IMR-90 (cell line): ENCODE data around the gene LRRN2. TPM values are rescaled to one million over a fixed set of nuclear protein-coding genes. Genes with fewer than 3 reads are reported as not detected.

Experiments used
- ATAC-seq: fragments of 200-7000 bp; cut with Tn5 transposase; 2 replicates; pipeline ENCODE4 v1.9.1; 2020; ENCODE audit warnings: low read depth, mild to moderate bottlenecking, moderate library complexity
- BruUV-seq: library from RNA; stranded (reverse); fragments of 400-500 nt; replicated peaks from 2 replicates; lab custom pipeline; 2021; lab: Mats Ljungman, UMichigan
- CTCF ChIA-PET: fragments of 300-600 bp; formaldehyde crosslinking; extraction: SDS; loops from one replicate; lab custom pipeline; 2021; ENCODE audit warnings: antibody characterized with exemption; lab: Yijun Ruan, JAX
- POLR2A ChIA-PET: fragments of 300-600 bp; sonication (Branson Sonifier 250); formaldehyde crosslinking; loops from one replicate; lab custom pipeline; 2022; ENCODE audit warnings: antibody characterized with exemption; ENCODE audit not compliant: unreplicated experiment; lab: Charles Lee
- DNase-seq: peaks from one replicate; pipeline ENCODE4 v3.0.0; 2013
- H2AFZ ChIP-seq: replicated peaks from 2 replicates; pipeline ENCODE3; 2013; ENCODE audit warnings: low read length, mild to moderate bottlenecking; ENCODE audit not compliant: poor library complexity
- H2AK5ac ChIP-seq: 2 replicates; pipeline ENCODE4 v1.6.1; 2013; ENCODE audit warnings: low read depth, low read length, inconsistent platforms
- H2AK9ac ChIP-seq: replicated peaks from 2 replicates; pipeline ENCODE3; 2013; ENCODE audit warnings: mild to moderate bottlenecking, low read depth, low read length, moderate library complexity; ENCODE audit not compliant: poor library complexity
- H2BK120ac ChIP-seq: 2 replicates; pipeline ENCODE4 v1.6.1; 2013; ENCODE audit warnings: low read depth, low read length, inconsistent platforms
- H2BK15ac ChIP-seq: 3 replicates; pipeline ENCODE4 v1.6.1; 2013; ENCODE audit warnings: low read depth, low read length, inconsistent platforms
- H2BK20ac ChIP-seq: 2 replicates; pipeline ENCODE4 v1.6.1; 2013; ENCODE audit warnings: low read depth, mild to moderate bottlenecking, inconsistent platforms, low read length, moderate library complexity
- H2BK5ac ChIP-seq: 2 replicates; pipeline ENCODE4 v1.6.1; 2013; ENCODE audit warnings: mild to moderate bottlenecking, low read depth, low read length, inconsistent platforms; ENCODE audit not compliant: poor library complexity, severe bottlenecking
- H3K14ac ChIP-seq: replicated peaks from 2 replicates; pipeline ENCODE4 v1.6.1; 2013; ENCODE audit warnings: low read depth, low read length, inconsistent platforms
- H3K18ac ChIP-seq: 2 replicates; pipeline ENCODE4 v1.6.1; 2013; ENCODE audit warnings: low read depth, low read length, control low read depth
- H3K23ac ChIP-seq: 2 replicates; pipeline ENCODE4 v1.6.1; 2013; ENCODE audit warnings: low read depth, low read length, inconsistent platforms
- H3K27ac ChIP-seq: 2 replicates; pipeline ENCODE4 v1.5.1; 2013; ENCODE audit warnings: mild to moderate bottlenecking, control low read depth, low read length; ENCODE audit not compliant: insufficient read depth
- H3K27me3 ChIP-seq: 2 replicates; pipeline ENCODE4 v1.6.1; 2013; ENCODE audit warnings: low read length; ENCODE audit not compliant: control insufficient read depth, insufficient read depth
- H3K36me3 ChIP-seq: 2 replicates; pipeline ENCODE4 v1.6.1; 2013; ENCODE audit warnings: low read length, mixed read lengths; ENCODE audit not compliant: control insufficient read depth, insufficient read depth
- H3K4ac ChIP-seq: 2 replicates; pipeline ENCODE4 v1.6.1; 2013; ENCODE audit warnings: low read depth, low read length, inconsistent platforms
- H3K4me1 ChIP-seq: 2 replicates; pipeline ENCODE4 v1.6.1; 2013; ENCODE audit warnings: low read length, mixed read lengths; ENCODE audit not compliant: control insufficient read depth, insufficient read depth
- H3K4me2 ChIP-seq: 2 replicates; pipeline ENCODE4 v1.6.1; 2013; ENCODE audit warnings: low read depth, mild to moderate bottlenecking, control low read depth, low read length, moderate library complexity
- H3K4me3 ChIP-seq: 2 replicates; pipeline ENCODE4 v1.5.1; 2013; ENCODE audit warnings: low read depth, mild to moderate bottlenecking, control low read depth, low read length, moderate library complexity; ENCODE audit not compliant: insufficient read depth
- H3K56ac ChIP-seq: 2 replicates; pipeline ENCODE4 v1.6.1; 2013; ENCODE audit warnings: low read length, inconsistent platforms; ENCODE audit not compliant: insufficient read depth; ENCODE audit errors: extremely low read depth
- H3K79me1 ChIP-seq, 2 experiments: 2 replicates each; pipeline ENCODE4 v1.6.1; 2013; ENCODE audit warnings: low read length in 2 of 2, inconsistent platforms in 1 of 2, low read depth in 1 of 2
- H3K9ac ChIP-seq: 2 replicates; pipeline ENCODE4 v1.6.1; 2013; ENCODE audit warnings: low read depth, low read length, control low read depth
- H3K9me1 ChIP-seq: 2 replicates; pipeline ENCODE4 v1.6.1; 2013; ENCODE audit warnings: low read length, inconsistent platforms; ENCODE audit not compliant: insufficient read depth
- H3K9me3 ChIP-seq: 2 replicates; pipeline ENCODE4 v1.6.1; 2013; ENCODE audit warnings: low read length; ENCODE audit not compliant: control insufficient read depth, insufficient read depth
- H4K20me1 ChIP-seq: 2 replicates; pipeline ENCODE4 v1.6.1; 2013; ENCODE audit warnings: low read length, inconsistent platforms; ENCODE audit not compliant: insufficient read depth
- H4K5ac ChIP-seq: 2 replicates; pipeline ENCODE4 v1.6.1; 2013; ENCODE audit warnings: mild to moderate bottlenecking, low read depth, low read length, control low read depth
- H4K8ac ChIP-seq, 2 experiments: 2 replicates each; pipeline ENCODE4 v1.6.1; 2013; ENCODE audit warnings: low read depth in 2 of 2, low read length in 2 of 2, control low read depth in 1 of 2, inconsistent platforms in 1 of 2
- H4K91ac ChIP-seq: 2 replicates; pipeline ENCODE4 v1.6.1; 2013; ENCODE audit warnings: low read depth, low read length, inconsistent platforms; ENCODE audit not compliant: insufficient read depth
- ELK1 ChIP-seq: fragments of 150-350 bp; IDR thresholded peaks from 2 replicates; pipeline ENCODE4 v1.6.1; 2016; ENCODE audit warnings: low read depth, mild to moderate bottlenecking, low read length, moderate library complexity, borderline replicate concordance
- MAFK ChIP-seq: IDR thresholded peaks from 2 replicates; pipeline ENCODE4 v1.6.1; 2012; ENCODE audit warnings: low read depth, low read length, improper control_type of control experiment
- RAD21 ChIP-seq: IDR thresholded peaks from 2 replicates; pipeline ENCODE4 v1.6.1; 2012; ENCODE audit warnings: low read length, improper control_type of control experiment
- RFX5 ChIP-seq: IDR thresholded peaks from 2 replicates; pipeline ENCODE4 v1.8.0; 2012; ENCODE audit warnings: low read depth, mild to moderate bottlenecking, low read length, moderate library complexity
- SMC3 ChIP-seq: fragments of 150-350 bp; IDR thresholded peaks from 2 replicates; pipeline ENCODE4 v1.6.1; 2016; ENCODE audit warnings: low read depth, mild to moderate bottlenecking, antibody characterized with exemption, low read length, moderate library complexity
- WGBS, 2 experiments: methylation state at CpG; one replicate each; pipeline versions ENCODE4 v1.1.5 to v1.1.7; 2013; ENCODE audit warnings: missing lambda C conversion rate in 2 of 2; ENCODE audit not compliant: insufficient read length in 1 of 2; ENCODE audit errors: extremely low coverage in 2 of 2; 5-methylcytosine and 5-hydroxymethylcytosine counted together
- dilution Hi-C: fragments of 300-500 bp; cut with HindIII; formaldehyde crosslinking; loops from one replicate; pipeline ENCODE4 v1.14.3; 2018; ENCODE audit warnings: low sequenced_read_pairs; ENCODE audit not compliant: unreplicated experiment
- in situ Hi-C: fragments of 300-500 bp; cut with MboI; formaldehyde crosslinking; loops from 3 replicates; pipeline ENCODE4 v1.14.3; 2019; ENCODE audit warnings: low sequenced_read_pairs, inconsistent platforms, mixed read lengths
- intact Hi-C: fragments of 100-400 bp; cut with micrococcal nuclease; formaldehyde crosslinking; loops from 2 replicates; pipeline ENCODE4 v1.10.0; 2022
- polyA plus RNA-seq, 3 experiments: library from polyadenylated mRNA; depleted of rRNA; stranded (reverse); fragments of >200 nt; gene quantifications; 2 replicates each; pipeline ENCODE4 v1.2.3, GENCODE V29; 2012; ENCODE audit warnings: low replicate concordance in 1 of 3
- total RNA-seq: library from RNA; depleted of rRNA; stranded (reverse); fragments of >200 nt; gene quantifications from 2 replicates; pipeline ENCODE4 v1.2.3, GENCODE V29; 2012

The LRRN2 gene
- total and polyA plus RNA-seq, 2 of the 4 experiments (the other 2 are of a cell fraction): not detected

- Histone ChIP-seq H2AK9ac (no peak overlapping the region), H3K79me1 (no peaks in the 10 kb centered on the region), H3K23ac (no peak overlapping the region), H3K4me1 (no peaks in the 10 kb centered on the region), H3K9me1 (no peaks in the 10 kb centered on the region), H2BK20ac (no peak overlapping the region), H3K4ac (no peak overlapping the region), H3K4me2 (no peak overlapping the region), H3K9me3 (no peaks in the 10 kb centered on the region), H3K56ac (no peak overlapping the region), H2AK5ac (no peak overlapping the region), H2BK5ac (no peak overlapping the region), H3K27ac (no peak overlapping the region), H2BK120ac (no peak overlapping the region), H4K5ac (no peak overlapping the region), H4K91ac (no peak overlapping the region), H3K36me3 (no peaks in the 10 kb centered on the region), H3K18ac (no peak overlapping the region), H3K9ac (no peak overlapping the region), H3K14ac (no peak overlapping the region), H4K8ac (no peak overlapping the region), H3K4me3 (no peak overlapping the region), H3K27me3 (peaks cover 23% of the 10 kb centered on the region), H2BK15ac (no peak overlapping the region), H4K20me1 (no peaks in the 10 kb centered on the region), H2AFZ (no peak overlapping the region)
- TF ChIP-seq MAFK (no peak), ELK1 (no peak), RFX5 (no peak), RAD21 (no peak), SMC3 (no peak)
- WGBS, 2 experiments: 63% methylated on average over 5 of the region's 15 CpGs; no CpG with 5 or more reads in 1 of the 2 experiments
- no TSS peak for BruUV-seq
- dilution Hi-C loops (no loop called here), intact Hi-C loops (no loop called here), in situ Hi-C loops (no loop called here)
- CTCF ChIA-PET: no interaction called here
- DNase-seq (no peak), ATAC-seq (no peak)
- POLR2A ChIA-PET: no interaction called here
Observed at GRCh38 chr1:204663644-204664383, 21.7 kb downstream of the LRRN2 start.
